ENCODE data around the gene PLAC8. TPM values are rescaled to one million over a fixed set of nuclear protein-coding genes. Genes with fewer than 3 reads are reported as not detected.
"Not testable (repeated sequence)": the region's sequence is repeated elsewhere in the genome, so short reads cannot be mapped to it uniquely, and the experiment has no call there.

Gene PLAC8
- total RNA-seq, 1 donor from 2014 or later = 1.5 TPM

GRCh38 chr4:83075311-83076095 is 39.0 kb downstream of the PLAC8 start:
- Histone ChIP-seq H3K27ac (replicated peaks) (no peak overlapping the region), H3K27me3 (ENCODE audit: low read depth) (no peaks in the 10 kb centered on the region), H3K4me3 (no peak overlapping the region), H3K4me1 (no peaks in the 10 kb centered on the region), H3K9me3 (replicated peaks) (no peaks in the 10 kb centered on the region), H3K36me3 (peaks cover 45% of the 10 kb centered on the region)
- no peak for DNase-seq
- TF ChIP-seq, protein P1, sequence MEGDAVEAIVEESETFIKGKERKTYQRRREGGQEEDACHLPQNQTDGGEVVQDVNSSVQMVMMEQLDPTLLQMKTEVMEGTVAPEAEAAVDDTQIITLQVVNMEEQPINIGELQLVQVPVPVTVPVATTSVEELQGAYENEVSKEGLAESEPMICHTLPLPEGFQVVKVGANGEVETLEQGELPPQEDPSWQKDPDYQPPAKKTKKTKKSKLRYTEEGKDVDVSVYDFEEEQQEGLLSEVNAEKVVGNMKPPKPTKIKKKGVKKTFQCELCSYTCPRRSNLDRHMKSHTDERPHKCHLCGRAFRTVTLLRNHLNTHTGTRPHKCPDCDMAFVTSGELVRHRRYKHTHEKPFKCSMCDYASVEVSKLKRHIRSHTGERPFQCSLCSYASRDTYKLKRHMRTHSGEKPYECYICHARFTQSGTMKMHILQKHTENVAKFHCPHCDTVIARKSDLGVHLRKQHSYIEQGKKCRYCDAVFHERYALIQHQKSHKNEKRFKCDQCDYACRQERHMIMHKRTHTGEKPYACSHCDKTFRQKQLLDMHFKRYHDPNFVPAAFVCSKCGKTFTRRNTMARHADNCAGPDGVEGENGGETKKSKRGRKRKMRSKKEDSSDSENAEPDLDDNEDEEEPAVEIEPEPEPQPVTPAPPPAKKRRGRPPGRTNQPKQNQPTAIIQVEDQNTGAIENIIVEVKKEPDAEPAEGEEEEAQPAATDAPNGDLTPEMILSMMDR (IDR thresholded peaks at IDR 0.05; ENCODE audit: borderline replicate concordance) = no peak
- intact Hi-C loops (cut with micrococcal nuclease) = no loop called here

DNA sequence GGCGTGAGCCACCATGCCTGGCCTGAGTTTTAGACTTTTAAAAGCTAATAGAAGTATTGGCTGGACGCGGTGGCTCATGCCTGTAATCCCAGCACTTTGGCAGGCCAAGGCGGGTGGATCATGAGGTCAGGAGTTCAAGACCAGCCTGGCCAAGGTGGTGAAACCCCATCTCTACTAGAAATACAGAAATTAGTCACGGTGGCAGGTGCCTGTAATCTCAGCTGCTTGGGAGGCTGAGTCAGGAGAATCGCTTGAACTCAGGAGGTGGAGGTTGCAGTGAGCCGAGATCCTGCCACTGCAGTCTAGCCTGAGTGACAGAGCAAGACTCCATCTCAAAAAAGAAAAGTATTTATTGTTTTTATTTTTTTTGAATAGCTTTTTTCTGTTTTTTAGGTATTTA is 39.7 kb downstream of the PLAC8 start:
- H3K4me1 ChIP-seq; H3K9me3 ChIP-seq (replicated peaks); H3K4me3 ChIP-seq; H3K27ac ChIP-seq (replicated peaks); intact Hi-C loops (cut with micrococcal nuclease); H3K27me3 ChIP-seq (ENCODE audit: low read depth); DNase-seq: not testable (repeated sequence)
- peaks cover 52% of the 10 kb centered on the region for H3K36me3 ChIP-seq

DNA sequence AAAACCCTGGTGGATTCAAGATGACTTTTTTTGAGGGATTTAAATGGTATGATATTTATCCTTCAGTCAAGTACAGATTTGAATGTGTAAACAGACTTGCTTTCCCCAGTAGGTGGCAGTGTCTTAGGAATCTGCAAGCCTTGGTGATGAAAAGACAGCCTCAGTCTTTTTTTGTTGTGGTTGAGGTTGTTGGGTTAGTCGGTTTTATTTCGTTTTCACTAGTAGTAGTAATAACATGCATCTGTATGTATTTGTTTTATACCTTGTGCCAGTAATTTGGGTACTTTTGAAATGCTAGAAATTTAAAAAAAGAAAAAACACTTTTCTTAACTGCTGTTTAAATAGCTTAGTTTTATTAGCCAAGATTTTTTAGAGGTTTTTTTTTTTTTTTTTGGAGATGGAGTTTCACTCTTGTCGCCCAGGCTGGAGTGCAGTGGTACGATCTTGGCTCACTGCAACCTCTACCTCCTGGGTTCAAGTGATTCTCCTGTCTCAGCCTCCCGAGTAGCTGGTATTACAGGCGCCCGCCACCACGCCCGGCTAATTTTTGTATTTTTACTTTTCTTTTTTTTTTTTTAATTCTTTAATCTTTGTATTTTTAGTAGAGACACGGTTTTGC is 40.3 kb downstream of the PLAC8 start:
- no peaks in the 10 kb centered on the region for H3K27me3 ChIP-seq (ENCODE audit: low read depth)

DNA sequence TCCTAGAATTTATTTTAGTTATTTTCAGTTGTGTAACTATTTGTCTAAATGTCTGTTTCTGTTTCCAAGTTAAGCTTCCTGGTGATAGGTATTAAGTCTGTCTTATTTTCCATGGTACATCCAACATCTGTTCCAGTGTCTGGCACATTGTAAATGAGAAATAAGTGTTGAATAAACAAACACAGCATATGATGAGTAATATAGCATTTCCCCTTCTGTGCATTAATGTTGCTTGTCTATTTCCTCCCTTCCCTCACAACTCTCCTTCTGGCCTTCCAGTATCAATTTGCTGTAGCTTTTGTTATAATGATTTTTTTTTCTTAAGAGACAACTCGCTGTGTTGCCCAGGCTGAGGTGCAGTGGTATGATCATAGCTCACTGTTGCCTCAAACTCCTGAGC is 43.4 kb downstream of the PLAC8 start:
- no peaks in the 10 kb centered on the region for H3K27me3 ChIP-seq (ENCODE audit: low read depth)
- peaks cover 79% of the 10 kb centered on the region for H3K36me3 ChIP-seq
- DNase-seq = no peak
- H3K9me3 ChIP-seq (replicated peaks) = no peaks in the 10 kb centered on the region
- no peaks in the 10 kb centered on the region for H3K4me1 ChIP-seq
- TF ChIP-seq, protein P1 (IDR thresholded peaks at IDR 0.05; ENCODE audit: borderline replicate concordance) = no peak
- H3K4me3 ChIP-seq = no peak overlapping the region
- H3K27ac ChIP-seq (replicated peaks) = no peak overlapping the region
- intact Hi-C loops (cut with micrococcal nuclease) = no loop called here

More for the DNA sequence above, 40.3 kb downstream of the PLAC8 start:
- no peak for DNase-seq
- intact Hi-C loops (cut with micrococcal nuclease) = no loop called here
- Histone ChIP-seq H3K27ac (replicated peaks) (no peak overlapping the region), H3K36me3 (peaks cover 58% of the 10 kb centered on the region), H3K4me1 (no peaks in the 10 kb centered on the region), H3K4me3 (no peak overlapping the region), H3K9me3 (replicated peaks) (no peaks in the 10 kb centered on the region)
- TF ChIP-seq, protein P1 (IDR thresholded peaks at IDR 0.05; ENCODE audit: borderline replicate concordance) = peak; percentile 72

GRCh38 chr4:83067058-83067639 is 47.4 kb downstream of the PLAC8 start:
- Histone ChIP-seq H3K4me1 (no peaks in the 10 kb centered on the region), H3K9me3 (replicated peaks) (no peaks in the 10 kb centered on the region), H3K27me3 (ENCODE audit: low read depth) (no peaks in the 10 kb centered on the region), H3K4me3 (no peak overlapping the region), H3K36me3 (peaks cover 97% of the 10 kb centered on the region), H3K27ac (replicated peaks) (no peak overlapping the region)
- TF ChIP-seq, protein P1 (IDR thresholded peaks at IDR 0.05; ENCODE audit: borderline replicate concordance) = no peak
- intact Hi-C loops (cut with micrococcal nuclease) = no loop called here
- no peak for DNase-seq

- TF ChIP-seq, protein P1 (IDR thresholded peaks at IDR 0.05; ENCODE audit: borderline replicate concordance) = no peak
- Histone ChIP-seq H3K36me3 (peaks cover 95% of the 10 kb centered on the region), H3K27ac (replicated peaks) (no peak overlapping the region), H3K4me3 (no peak overlapping the region), H3K9me3 (replicated peaks) (no peaks in the 10 kb centered on the region), H3K4me1 (no peaks in the 10 kb centered on the region), H3K27me3 (ENCODE audit: low read depth) (no peaks in the 10 kb centered on the region)
- no peak for DNase-seq
- intact Hi-C loops (cut with micrococcal nuclease) = no loop called here
Observed at GRCh38 chr4:83065266-83065665, 49.3 kb downstream of the PLAC8 start.
